PC-9 (cell line): ENCODE results near the gene LRRC71. TPM values are rescaled to one million over a fixed set of nuclear protein-coding genes. Genes with fewer than 3 reads are reported as not detected.

ENCODE experiments used
- BruUV-seq: library from RNA; stranded (reverse); fragments of 400-500 nt; replicated peaks from 2 replicates; lab custom pipeline; 2021; lab: Mats Ljungman, UMichigan
- CTCF ChIA-PET: fragments of 300-600 bp; sonication (Branson Sonifier 250); formaldehyde crosslinking; loops from one replicate; lab custom pipeline; 2022; ENCODE audit warnings: antibody characterized with exemption; lab: Charles Lee
- POLR2A ChIA-PET: fragments of 300-600 bp; sonication (Branson Sonifier 250); formaldehyde crosslinking; loops from one replicate; lab custom pipeline; 2022; ENCODE audit warnings: antibody characterized with exemption; ENCODE audit not compliant: unreplicated experiment; lab: Charles Lee
- DNase-seq, 2 experiments: peaks; one replicate each; pipeline versions ENCODE4 v3.0.0 to v3.0.0-alpha.2; 2015 to 2022; ENCODE audit warnings: mixed read lengths in 1 of 2
- H2AFZ ChIP-seq: fragments of 200-600 bp; sonication (generic); 2 replicates; pipeline ENCODE4 v1.8.1; 2017; ENCODE audit warnings: antibody characterized with exemption
- H3F3A ChIP-seq: fragments of 200-600 bp; sonication (generic); 2 replicates; pipeline ENCODE4 v1.8.1; 2017; ENCODE audit warnings: antibody characterized with exemption, mild to moderate bottlenecking, low read depth; ENCODE audit not compliant: insufficient read depth
- H3K27ac ChIP-seq: fragments of 200-600 bp; sonication (generic); 2 replicates; pipeline ENCODE4 v1.6.1; 2016; ENCODE audit warnings: mixed run types
- H3K27me3 ChIP-seq: fragments of 200-600 bp; sonication (generic); 2 replicates; pipeline ENCODE4 v1.6.1; 2016; ENCODE audit warnings: low read depth, mixed run types; ENCODE audit not compliant: insufficient read depth
- H3K36me3 ChIP-seq: fragments of 200-600 bp; sonication (generic); 2 replicates; pipeline ENCODE4 v1.6.1; 2016; ENCODE audit warnings: low read depth, mixed run types
- H3K4me1 ChIP-seq: fragments of 200-600 bp; sonication (generic); replicated peaks from 2 replicates; pipeline ENCODE4 v1.6.1; 2016; ENCODE audit warnings: mixed run types; ENCODE audit not compliant: insufficient read depth
- H3K4me2 ChIP-seq: fragments of 200-600 bp; sonication (generic); 2 replicates; pipeline ENCODE4 v1.6.1; 2017; ENCODE audit warnings: mixed run types
- H3K4me3 ChIP-seq: fragments of 200-600 bp; sonication (generic); 2 replicates; pipeline ENCODE4 v1.6.1; 2016; ENCODE audit warnings: mixed run types
- H3K79me2 ChIP-seq: fragments of 200-600 bp; sonication (generic); 2 replicates; pipeline ENCODE4 v1.6.1; 2017; ENCODE audit warnings: low read depth, mixed run types
- H3K9me2 ChIP-seq: fragments of 200-600 bp; sonication (generic); 2 replicates; pipeline ENCODE4 v1.8.1; 2017; ENCODE audit warnings: mild to moderate bottlenecking; ENCODE audit not compliant: insufficient read depth
- H3K9me3 ChIP-seq: fragments of 200-600 bp; sonication (generic); 2 replicates; pipeline ENCODE4 v1.8.1; 2016; ENCODE audit warnings: low read depth; ENCODE audit not compliant: insufficient read depth
- H4K20me1 ChIP-seq: fragments of 200-600 bp; sonication (generic); 2 replicates; pipeline ENCODE4 v1.8.1; 2017; ENCODE audit not compliant: insufficient read depth
- EZH2 ChIP-seq: fragments of 200-600 bp; sonication (generic); IDR thresholded peaks from 2 replicates; pipeline ENCODE4 v1.8.0; 2017; ENCODE audit warnings: antibody characterized with exemption, low read depth
- intact Hi-C: fragments of 100-400 bp; cut with micrococcal nuclease; formaldehyde crosslinking; loops from one replicate; pipeline ENCODE4 v1.10.0; 2022; ENCODE audit not compliant: unreplicated experiment
- total RNA-seq: library from RNA; stranded (reverse); gene quantifications from 2 replicates; pipeline ENCODE4 v1.2.3, GENCODE V29; 2021
- TF ChIP-seq, protein P1 (sequence below): fragments of 200-600 bp; sonication (generic); conservative IDR thresholded peaks from 2 replicates; pipeline ENCODE4 v1.6.1; 2017; ENCODE audit warnings: mixed run types, antibody characterized with exemption, mild to moderate bottlenecking, moderate library complexity

Gene LRRC71
- total RNA-seq, 1 experiment from 2014 or later: not detected

DNA sequence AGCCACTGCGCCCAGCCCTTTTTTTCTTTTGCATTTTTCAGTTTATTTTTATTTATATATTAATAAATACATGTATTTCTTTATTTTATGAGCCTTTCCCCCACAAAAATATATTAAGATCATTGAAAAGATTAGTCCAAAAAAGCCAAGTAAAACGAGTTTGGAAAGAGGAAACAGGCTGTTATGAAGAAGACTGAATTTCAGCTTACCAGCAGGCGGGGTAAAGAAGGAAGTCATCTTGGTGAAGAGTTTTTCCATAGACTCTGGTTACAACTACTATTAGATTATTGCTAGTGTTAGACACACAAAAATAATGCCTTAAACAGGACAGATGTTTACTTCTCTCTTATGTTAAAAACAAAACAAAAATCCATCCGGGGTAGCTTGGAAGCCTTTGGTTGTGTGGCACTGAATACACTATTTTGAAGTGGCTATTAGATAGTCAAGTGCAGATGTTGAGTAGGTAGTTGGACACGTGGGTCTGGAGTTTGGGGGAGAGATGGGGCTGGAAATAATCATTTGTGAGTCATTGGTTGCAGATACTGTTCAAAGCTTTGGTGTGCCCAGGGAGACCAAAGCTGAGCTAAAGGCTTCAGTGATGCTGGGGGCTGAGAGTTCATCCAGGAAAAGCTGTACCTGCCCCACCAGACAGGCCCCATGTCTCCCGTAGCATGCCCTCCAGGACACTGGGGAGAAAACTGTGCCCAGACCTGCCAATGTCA lies 8.7 kb upstream of the LRRC71 start:
- Histone ChIP-seq H3K4me3 (no peak overlapping the region), H3K4me2 (no peak overlapping the region), H3K27me3 (no peaks in the 10 kb centered on the region), H3K36me3 (no peaks in the 10 kb centered on the region), H3K27ac (no peak overlapping the region), H4K20me1 (no peaks in the 10 kb centered on the region), H3K9me2 (no peaks in the 10 kb centered on the region), H3K79me2 (no peaks in the 10 kb centered on the region), H3K9me3 (no peaks in the 10 kb centered on the region), H3K4me1 (0 out of 2 replicates have a peak, but pooled peaks cover 9% of the 10 kb centered on the region), H3F3A (no peaks in the 10 kb centered on the region), H2AFZ (no peak overlapping the region)
- intact Hi-C loops: no loop called here
- DNase-seq: no peak
- ChIA-PET CTCF (interaction anchor here (0.6 kb wide), 1 partner anchor 278 kb away, joined by 3 read pairs; no protein-coding TSS in a partner anchor), POLR2A (no interaction called here)
- BruUV-seq: no TSS peak
- TF ChIP-seq, protein P1, sequence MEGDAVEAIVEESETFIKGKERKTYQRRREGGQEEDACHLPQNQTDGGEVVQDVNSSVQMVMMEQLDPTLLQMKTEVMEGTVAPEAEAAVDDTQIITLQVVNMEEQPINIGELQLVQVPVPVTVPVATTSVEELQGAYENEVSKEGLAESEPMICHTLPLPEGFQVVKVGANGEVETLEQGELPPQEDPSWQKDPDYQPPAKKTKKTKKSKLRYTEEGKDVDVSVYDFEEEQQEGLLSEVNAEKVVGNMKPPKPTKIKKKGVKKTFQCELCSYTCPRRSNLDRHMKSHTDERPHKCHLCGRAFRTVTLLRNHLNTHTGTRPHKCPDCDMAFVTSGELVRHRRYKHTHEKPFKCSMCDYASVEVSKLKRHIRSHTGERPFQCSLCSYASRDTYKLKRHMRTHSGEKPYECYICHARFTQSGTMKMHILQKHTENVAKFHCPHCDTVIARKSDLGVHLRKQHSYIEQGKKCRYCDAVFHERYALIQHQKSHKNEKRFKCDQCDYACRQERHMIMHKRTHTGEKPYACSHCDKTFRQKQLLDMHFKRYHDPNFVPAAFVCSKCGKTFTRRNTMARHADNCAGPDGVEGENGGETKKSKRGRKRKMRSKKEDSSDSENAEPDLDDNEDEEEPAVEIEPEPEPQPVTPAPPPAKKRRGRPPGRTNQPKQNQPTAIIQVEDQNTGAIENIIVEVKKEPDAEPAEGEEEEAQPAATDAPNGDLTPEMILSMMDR: no peak
- no peak for TF ChIP-seq EZH2

DNA sequence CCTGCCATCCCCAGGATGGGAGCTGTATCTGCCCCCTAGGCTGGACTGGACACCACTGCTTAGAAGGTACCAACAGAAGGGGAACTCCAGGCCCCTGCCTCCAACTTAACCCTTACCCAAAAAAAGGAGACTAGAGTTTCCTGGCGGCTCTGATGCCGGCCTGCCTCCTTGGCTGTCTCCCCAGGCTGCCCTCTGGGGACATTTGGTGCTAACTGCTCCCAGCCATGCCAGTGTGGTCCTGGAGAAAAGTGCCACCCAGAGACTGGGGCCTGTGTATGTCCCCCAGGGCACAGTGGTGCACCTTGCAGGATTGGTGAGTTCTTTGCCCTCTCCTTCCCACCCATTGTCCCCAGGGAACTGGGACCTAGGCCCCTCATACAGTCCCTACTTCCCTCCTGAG lies 8.1 kb upstream of the LRRC71 start:
- no peaks in the 10 kb centered on the region for H3K27me3 ChIP-seq
- no peak overlapping the region for H3K4me2 ChIP-seq
- H3K4me1 ChIP-seq: 0 out of 2 replicates have a peak, but pooled peaks cover 4% of the 10 kb centered on the region
- no peaks in the 10 kb centered on the region for H3K36me3 ChIP-seq
- H2AFZ ChIP-seq: no peak overlapping the region
- H3K4me3 ChIP-seq: no peak overlapping the region
- no TSS peak for BruUV-seq
- H3K9me3 ChIP-seq: no peaks in the 10 kb centered on the region
- H3F3A ChIP-seq: no peaks in the 10 kb centered on the region
- H3K79me2 ChIP-seq: no peaks in the 10 kb centered on the region
- no peaks in the 10 kb centered on the region for H3K9me2 ChIP-seq
- no peak overlapping the region for H3K27ac ChIP-seq
- intact Hi-C loops: no loop called here
- TF ChIP-seq EZH2: no peak
- TF ChIP-seq, protein P1: no peak
- no peaks in the 10 kb centered on the region for H4K20me1 ChIP-seq
- DNase-seq: no peak
- ChIA-PET CTCF (no interaction called here), POLR2A (no interaction called here)

DNA sequence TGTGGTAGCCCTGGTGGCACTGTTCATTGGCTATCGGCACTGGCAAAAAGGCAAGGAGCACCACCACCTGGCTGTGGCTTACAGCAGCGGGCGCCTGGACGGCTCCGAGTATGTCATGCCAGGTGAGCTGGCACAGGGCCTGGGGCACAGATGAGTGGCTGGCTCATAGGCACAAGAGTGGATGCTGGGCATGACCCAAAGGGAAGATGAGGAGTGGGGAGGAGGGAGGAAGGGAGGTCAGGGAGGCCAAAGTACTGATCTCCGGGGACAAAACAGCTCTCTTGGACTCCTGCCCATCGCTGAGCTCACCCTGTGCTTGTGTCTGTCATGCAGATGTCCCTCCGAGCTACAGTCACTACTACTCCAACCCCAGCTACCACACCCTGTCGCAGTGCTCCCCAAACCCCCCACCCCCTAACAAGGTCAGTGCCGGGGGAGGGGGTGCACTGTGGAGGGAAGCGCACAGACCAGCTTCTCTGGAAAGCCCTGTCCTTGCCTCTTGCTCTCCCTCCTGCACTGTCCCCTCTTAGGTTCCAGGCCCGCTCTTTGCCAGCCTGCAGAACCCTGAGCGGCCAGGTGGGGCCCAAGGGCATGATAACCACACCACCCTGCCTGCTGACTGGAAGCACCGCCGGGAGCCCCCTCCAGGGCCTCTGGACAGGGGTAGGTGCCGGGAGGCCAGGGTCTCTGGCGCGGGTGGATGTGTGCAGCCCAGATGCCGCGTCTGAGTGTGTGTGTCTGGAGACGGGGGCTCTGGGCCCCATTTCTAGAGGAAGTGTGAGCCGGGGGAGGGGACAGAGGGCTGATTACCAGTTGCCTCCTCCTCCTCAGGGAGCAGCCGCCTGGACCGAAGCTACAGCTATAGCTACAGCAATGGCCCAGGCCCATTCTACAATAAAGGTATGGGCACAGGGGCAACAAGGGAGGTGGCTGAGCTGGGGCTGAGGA lies 7.3 kb upstream of the LRRC71 start:
- Histone ChIP-seq H4K20me1 (no peaks in the 10 kb centered on the region), H3F3A (no peaks in the 10 kb centered on the region), H3K27ac (no peak overlapping the region), H3K4me3 (no peak overlapping the region), H3K9me3 (no peaks in the 10 kb centered on the region), H3K79me2 (no peaks in the 10 kb centered on the region), H3K4me1 (0 out of 2 replicates have a peak, but pooled peaks cover 4% of the 10 kb centered on the region), H3K9me2 (no peaks in the 10 kb centered on the region), H3K27me3 (no peaks in the 10 kb centered on the region), H2AFZ (no peak overlapping the region), H3K36me3 (no peaks in the 10 kb centered on the region), H3K4me2 (no peak overlapping the region)
- intact Hi-C loops: no loop called here
- DNase-seq: no peak
- TF ChIP-seq EZH2: no peak
- TF ChIP-seq, protein P1: no peak
- no TSS peak for BruUV-seq
- POLR2A ChIA-PET: no interaction called here
- CTCF ChIA-PET: no interaction called here
